NT2/D1 (cell line): ENCODE data around the gene SRC.

Experiments
- DNase-seq: peaks from one replicate; pipeline ENCODE4 v3.0.0-alpha.2; 2011; ENCODE audit warnings: low read depth, low spot score
- H3K27me3 ChIP-seq: 2 replicates; pipeline ENCODE4 v1.6.0; 2011; ENCODE audit warnings: mild to moderate bottlenecking; ENCODE audit not compliant: insufficient read length, insufficient read depth
- H3K36me3 ChIP-seq: 2 replicates; pipeline ENCODE4 v1.6.1; 2011; ENCODE audit warnings: mild to moderate bottlenecking, low read length, mixed read lengths; ENCODE audit not compliant: insufficient read depth, insufficient read length
- H3K4me1 ChIP-seq: 2 replicates; pipeline ENCODE4 v1.5.1; 2011; ENCODE audit not compliant: insufficient read depth, insufficient read length
- H3K4me3 ChIP-seq: 2 replicates; pipeline ENCODE4 v1.5.1; 2011; ENCODE audit warnings: low read depth; ENCODE audit not compliant: insufficient read length
- H3K9ac ChIP-seq: 2 replicates; pipeline ENCODE4 v1.6.0; 2011; ENCODE audit warnings: low read depth; ENCODE audit not compliant: insufficient read length
- H3K9me3 ChIP-seq: 2 replicates; pipeline ENCODE4 v1.5.1; 2011; ENCODE audit warnings: mild to moderate bottlenecking, low read length; ENCODE audit not compliant: insufficient read depth
- SUZ12 ChIP-seq: IDR thresholded peaks from 2 replicates; pipeline ENCODE4 v1.6.1; 2011; ENCODE audit not compliant: insufficient read length, insufficient read depth; ENCODE audit errors: extremely low read depth
- YY1 ChIP-seq: IDR thresholded peaks from 2 replicates; pipeline ENCODE4 v1.6.1; 2011; ENCODE audit not compliant: insufficient read length, insufficient read depth
- ZNF274 ChIP-seq: IDR thresholded peaks from 2 replicates; pipeline ENCODE4 v1.6.1; 2011; ENCODE audit warnings: mild to moderate bottlenecking, low read depth, low read length

Gene SRC

DNA sequence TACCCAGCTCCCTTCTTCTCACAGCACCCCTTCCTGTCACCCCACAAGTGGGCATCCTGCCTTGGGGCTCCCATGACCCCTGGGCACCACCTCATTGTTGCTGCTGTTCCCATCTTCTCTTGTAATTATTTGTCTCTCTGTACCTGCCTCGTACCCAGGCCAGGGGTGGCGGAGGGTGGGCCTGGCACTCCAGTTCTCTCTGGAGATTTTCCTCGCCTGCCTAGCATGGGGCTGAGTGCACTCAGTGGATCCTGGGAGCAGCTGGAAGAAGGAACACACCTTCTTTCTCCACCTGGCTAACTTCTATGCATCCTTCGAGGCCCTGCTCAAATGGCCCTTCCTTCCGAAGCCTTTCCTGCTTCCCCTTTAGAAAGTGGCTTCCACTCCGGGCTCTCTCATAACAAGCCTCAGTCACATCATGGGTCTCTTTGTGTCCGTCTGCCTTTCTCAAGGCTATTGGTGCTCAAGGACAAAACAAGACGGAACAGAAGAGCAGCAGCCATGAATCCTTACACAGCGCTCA lies 79.2 kb downstream of the SRC start:
- Histone ChIP-seq H3K4me3 (no peak overlapping the region), H3K9ac (no peak overlapping the region), H3K36me3 (no peaks in the 10 kb centered on the region), H3K27me3 (peaks cover 15% of the 10 kb centered on the region), H3K4me1 (peaks cover 20% of the 10 kb centered on the region), H3K9me3 (no peaks in the 10 kb centered on the region)
- DNase-seq, result no peak
- TF ChIP-seq YY1 (no peak), ZNF274 (no peak), SUZ12 (no peak)

DNA sequence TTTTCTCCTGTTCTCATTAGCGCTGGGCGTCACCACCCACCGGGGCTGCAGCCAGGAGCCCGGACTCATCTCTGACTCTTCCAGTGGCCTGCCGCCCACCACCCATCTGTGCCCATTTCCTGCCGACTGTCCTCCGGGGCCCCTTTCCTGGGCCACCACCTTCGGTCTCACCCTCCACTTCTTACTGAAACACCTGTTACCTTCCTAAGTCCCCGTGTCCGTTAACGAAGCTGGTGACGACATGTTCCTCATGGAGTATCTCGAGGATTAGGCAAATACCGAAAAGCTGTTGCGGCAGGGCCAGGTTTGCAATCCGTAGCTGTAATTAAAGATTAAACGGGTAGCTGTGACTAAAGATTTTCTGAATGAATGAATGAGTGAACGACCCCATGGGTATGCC lies 80.2 kb downstream of the SRC start:
- no peak overlapping the region for H3K4me3 ChIP-seq
- peaks cover 15% of the 10 kb centered on the region for H3K4me1 ChIP-seq
- TF ChIP-seq SUZ12 (no peak), ZNF274 (no peak), YY1 (no peak)
- H3K9ac ChIP-seq, result no peak overlapping the region
- H3K27me3 ChIP-seq, result peaks cover 15% of the 10 kb centered on the region
- H3K9me3 ChIP-seq, result no peaks in the 10 kb centered on the region
- DNase-seq, result no peak
- H3K36me3 ChIP-seq, result no peaks in the 10 kb centered on the region

- Histone ChIP-seq H3K36me3 (no peaks in the 10 kb centered on the region), H3K27me3 (peaks cover 18% of the 10 kb centered on the region), H3K4me1 (peaks cover 15% of the 10 kb centered on the region), H3K4me3 (no peak overlapping the region), H3K9me3 (no peaks in the 10 kb centered on the region), H3K9ac (no peak overlapping the region)
- TF ChIP-seq YY1, result no peak
- no peak for TF ChIP-seq ZNF274
- no peak for TF ChIP-seq SUZ12
- no peak for DNase-seq
These were observed 81.0 kb downstream of the SRC start for GRCh38 chr20:37426978-37427377.

- H3K4me1 ChIP-seq, result no peaks in the 10 kb centered on the region
- H3K9me3 ChIP-seq, result no peaks in the 10 kb centered on the region
- peaks cover 24% of the 10 kb centered on the region for H3K27me3 ChIP-seq
- no peak for TF ChIP-seq SUZ12
- no peak for TF ChIP-seq YY1
- no peak for TF ChIP-seq ZNF274
- no peak overlapping the region for H3K4me3 ChIP-seq
- no peak for DNase-seq
- no peak overlapping the region for H3K9ac ChIP-seq
- H3K36me3 ChIP-seq, result no peaks in the 10 kb centered on the region
These were observed 84.1 kb downstream of the SRC start for GRCh38 chr20:37430044-37430443.

GRCh38 chr20:37430778-37431460 lies 85.0 kb downstream of the SRC start:
- Histone ChIP-seq H3K4me1 (no peaks in the 10 kb centered on the region), H3K27me3 (peaks cover 26% of the 10 kb centered on the region), H3K36me3 (no peaks in the 10 kb centered on the region), H3K9me3 (no peaks in the 10 kb centered on the region), H3K9ac (no peak overlapping the region), H3K4me3 (no peak overlapping the region)
- TF ChIP-seq SUZ12 (no peak), ZNF274 (no peak), YY1 (no peak)
- no peak for DNase-seq

- no peak overlapping the region for H3K4me3 ChIP-seq
- no peaks in the 10 kb centered on the region for H3K9me3 ChIP-seq
- DNase-seq, result no peak
- no peaks in the 10 kb centered on the region for H3K4me1 ChIP-seq
- no peak overlapping the region for H3K9ac ChIP-seq
- TF ChIP-seq SUZ12, result no peak
- no peak for TF ChIP-seq YY1
- TF ChIP-seq ZNF274, result no peak
- no peaks in the 10 kb centered on the region for H3K36me3 ChIP-seq
- peaks cover 26% of the 10 kb centered on the region for H3K27me3 ChIP-seq
These were observed 85.8 kb downstream of the SRC start for GRCh38 chr20:37431786-37432185.

GRCh38 chr20:37432606-37433005 lies 86.7 kb downstream of the SRC start:
- Histone ChIP-seq H3K36me3 (no peaks in the 10 kb centered on the region), H3K9me3 (no peaks in the 10 kb centered on the region), H3K4me3 (no peak overlapping the region), H3K9ac (no peak overlapping the region), H3K4me1 (no peaks in the 10 kb centered on the region), H3K27me3 (peaks cover 26% of the 10 kb centered on the region)
- TF ChIP-seq SUZ12 (no peak), ZNF274 (no peak), YY1 (no peak)
- DNase-seq, result no peak

- H3K9ac ChIP-seq, result no peak overlapping the region
- peaks cover 18% of the 10 kb centered on the region for H3K27me3 ChIP-seq
These were observed 89.7 kb downstream of the SRC start for GRCh38 chr20:37435607-37436006.

More at GRCh38 chr20:37435607-37436006, 89.7 kb downstream of the SRC start:
- no peaks in the 10 kb centered on the region for H3K36me3 ChIP-seq
- no peaks in the 10 kb centered on the region for H3K9me3 ChIP-seq
- H3K4me1 ChIP-seq, result peaks cover 7% of the 10 kb centered on the region
- H3K4me3 ChIP-seq, result no peak overlapping the region
- TF ChIP-seq ZNF274, result no peak
- TF ChIP-seq YY1, result no peak
- DNase-seq, result no peak
